Trophoblast cell (in vitro differentiated cells and primary cell): ENCODE measurements around the gene AGXT2.
A peak's percentile ranks its signal among the peaks of the same experiment; 100 is the strongest.

ENCODE experiments used
- DNase-seq, 2 donors: peaks; one replicate each; pipeline ENCODE4 v3.0.0-alpha.2; 2016
- H2AFZ ChIP-seq: 2 replicates; pipeline ENCODE4 v1.6.1; 2013; ENCODE audit warnings: low read length, moderate library complexity, mild to moderate bottlenecking; ENCODE audit not compliant: insufficient read depth, poor library complexity
- H2AK5ac ChIP-seq: 2 replicates; pipeline ENCODE4 v1.6.1; 2013; ENCODE audit warnings: mild to moderate bottlenecking, low read length
- H2BK120ac ChIP-seq: 2 replicates; pipeline ENCODE4 v1.6.1; 2013; ENCODE audit warnings: low read length, mild to moderate bottlenecking, moderate library complexity; ENCODE audit not compliant: insufficient read depth, poor library complexity
- H2BK12ac ChIP-seq: 2 replicates; pipeline ENCODE4 v1.6.1; 2013; ENCODE audit warnings: mild to moderate bottlenecking, low read length, moderate library complexity
- H2BK5ac ChIP-seq: 2 replicates; pipeline ENCODE4 v1.6.1; 2013; ENCODE audit warnings: low read length, low read depth, moderate library complexity, mild to moderate bottlenecking; ENCODE audit not compliant: poor library complexity
- H3K14ac ChIP-seq: 2 replicates; pipeline ENCODE4 v1.6.1; 2013; ENCODE audit warnings: mild to moderate bottlenecking, low read length
- H3K18ac ChIP-seq: 2 replicates; pipeline ENCODE4 v1.6.1; 2013; ENCODE audit warnings: mild to moderate bottlenecking, low read length
- H3K23ac ChIP-seq: 2 replicates; pipeline ENCODE4 v1.6.1; 2013; ENCODE audit warnings: low read length
- H3K27ac ChIP-seq: 2 replicates; pipeline ENCODE4 v1.5.1; 2013; ENCODE audit warnings: low read depth, mild to moderate bottlenecking, inconsistent platforms, low read length, moderate library complexity
- H3K27me3 ChIP-seq: 2 replicates; pipeline ENCODE4 v1.6.1; 2013; ENCODE audit warnings: inconsistent platforms, mild to moderate bottlenecking, low read length, moderate library complexity; ENCODE audit not compliant: insufficient read depth
- H3K36me3 ChIP-seq, 2 experiments: 1 replicate in 1 of 2; 2 replicates in 1 of 2; pipeline ENCODE4 v1.6.1; 2013; ENCODE audit warnings: low read length in 2 of 2, mild to moderate bottlenecking in 2 of 2, moderate library complexity in 1 of 2; ENCODE audit not compliant: insufficient read depth in 2 of 2, control insufficient read depth in 1 of 2
- H3K4ac ChIP-seq: 2 replicates; pipeline ENCODE4 v1.6.1; 2013; ENCODE audit warnings: low read depth, mild to moderate bottlenecking, low read length, moderate library complexity
- H3K4me1 ChIP-seq, 2 experiments: 1 replicate in 1 of 2; 2 replicates in 1 of 2; pipeline ENCODE4 v1.6.1; 2013; ENCODE audit warnings: low read length in 2 of 2, mild to moderate bottlenecking in 2 of 2, moderate library complexity in 1 of 2; ENCODE audit not compliant: insufficient read depth in 2 of 2, control insufficient read depth in 1 of 2
- H3K4me2 ChIP-seq: 2 replicates; pipeline ENCODE4 v1.6.1; 2013; ENCODE audit warnings: inconsistent platforms, mild to moderate bottlenecking, low read length, moderate library complexity
- H3K4me3 ChIP-seq: 2 replicates; pipeline ENCODE4 v1.5.1; 2013; ENCODE audit warnings: mild to moderate bottlenecking, low read depth, low read length, inconsistent platforms
- H3K79me1 ChIP-seq: one replicate; pipeline ENCODE4 v1.6.1; 2013; ENCODE audit warnings: low read length
- H3K79me2 ChIP-seq: 2 replicates; pipeline ENCODE4 v1.6.1; 2013; ENCODE audit warnings: low read length, mild to moderate bottlenecking; ENCODE audit not compliant: control insufficient read depth, insufficient read depth, poor library complexity
- H3K9ac ChIP-seq: 2 replicates; pipeline ENCODE4 v1.6.1; 2013; ENCODE audit warnings: mild to moderate bottlenecking, low read length
- H3K9me3 ChIP-seq: 2 replicates; pipeline ENCODE4 v1.6.1; 2013; ENCODE audit warnings: low read depth, mild to moderate bottlenecking, control low read depth, inconsistent platforms, low read length; ENCODE audit not compliant: insufficient read depth
- H4K12ac ChIP-seq: 2 replicates; pipeline ENCODE4 v1.6.1; 2013; ENCODE audit warnings: low read depth, mild to moderate bottlenecking, low read length, moderate library complexity
- H4K8ac ChIP-seq: 2 replicates; pipeline ENCODE4 v1.6.1; 2013; ENCODE audit warnings: low read depth, mild to moderate bottlenecking, low read length, moderate library complexity
- H4K91ac ChIP-seq: one replicate; pipeline ENCODE4 v1.6.1; 2013; ENCODE audit warnings: low read depth, mild to moderate bottlenecking, low read length, moderate library complexity
- WGBS: extraction: QIAGEN DNeasy Blood & Tissue Kit; methylation state at CpG from one replicate; pipeline ENCODE4 v1.1.7; 2013; ENCODE audit warnings: missing lambda C conversion rate; ENCODE audit not compliant: insufficient read length, insufficient coverage; ENCODE audit errors: extremely low coverage; 5-methylcytosine and 5-hydroxymethylcytosine counted together

AGXT2 gene

GRCh38 chr5:35004771-35005170 is 43.0 kb downstream of the AGXT2 start:
- no peak overlapping the region for H3K4me2 ChIP-seq
- no peaks in the 10 kb centered on the region for H3K79me1 ChIP-seq
- H3K4ac ChIP-seq: no peak overlapping the region
- no peaks in the 10 kb centered on the region for H3K4me1 ChIP-seq
- H3K14ac ChIP-seq: no peak overlapping the region
- H2BK120ac ChIP-seq: no peak overlapping the region
- no peaks in the 10 kb centered on the region for H3K9me3 ChIP-seq
- no peak overlapping the region for H2BK5ac ChIP-seq
- no peak overlapping the region for H2AFZ ChIP-seq
- no peaks in the 10 kb centered on the region for H3K79me2 ChIP-seq
- no peak overlapping the region for H4K12ac ChIP-seq
- no peak overlapping the region for H2BK12ac ChIP-seq
- H4K8ac ChIP-seq: no peak overlapping the region
- H3K4me3 ChIP-seq: no peak overlapping the region
- H3K23ac ChIP-seq: no peak overlapping the region
- no peaks in the 10 kb centered on the region for H3K27me3 ChIP-seq
- H3K36me3 ChIP-seq: no peaks in the 10 kb centered on the region
- no peak overlapping the region for H3K9ac ChIP-seq
- H3K18ac ChIP-seq: no peak overlapping the region
- no peak for DNase-seq
- no peak overlapping the region for H4K91ac ChIP-seq
- WGBS: no CpG with 5 or more reads among the region's 1 CpG
- H3K27ac ChIP-seq: no peak overlapping the region
- no peak overlapping the region for H2AK5ac ChIP-seq

- H3K79me1 ChIP-seq: no peaks in the 10 kb centered on the region
- no peak overlapping the region for H3K18ac ChIP-seq
- no peak overlapping the region for H2BK12ac ChIP-seq
- H3K9me3 ChIP-seq: no peaks in the 10 kb centered on the region
- no peak overlapping the region for H3K23ac ChIP-seq
- no peaks in the 10 kb centered on the region for H3K36me3 ChIP-seq
- no peak overlapping the region for H4K8ac ChIP-seq
- no peak overlapping the region for H3K4me3 ChIP-seq
- H3K9ac ChIP-seq: peak overlapping the region; percentile 7
- H3K4me2 ChIP-seq: no peak overlapping the region
- no CpG with 5 or more reads among the region's 5 CpGs for WGBS
- H4K12ac ChIP-seq: no peak overlapping the region
- no peak overlapping the region for H3K27ac ChIP-seq
- no peak overlapping the region for H2AFZ ChIP-seq
- no peaks in the 10 kb centered on the region for H3K4me1 ChIP-seq
- H3K79me2 ChIP-seq: no peaks in the 10 kb centered on the region
- no peak overlapping the region for H3K14ac ChIP-seq
- no peak overlapping the region for H2AK5ac ChIP-seq
- no peak overlapping the region for H3K4ac ChIP-seq
- no peak for DNase-seq
- no peaks in the 10 kb centered on the region for H3K27me3 ChIP-seq
- no peak overlapping the region for H2BK5ac ChIP-seq
- no peak overlapping the region for H2BK120ac ChIP-seq
- no peak overlapping the region for H4K91ac ChIP-seq
Observed at GRCh38 chr5:35004200-35004599, 43.5 kb downstream of the AGXT2 start.

- Histone ChIP-seq H3K4ac (no peak overlapping the region), H3K79me2 (no peaks in the 10 kb centered on the region), H3K9ac (no peak overlapping the region), H3K36me3 (no peaks in the 10 kb centered on the region), H4K91ac (no peak overlapping the region), H3K27ac (no peak overlapping the region), H3K79me1 (no peaks in the 10 kb centered on the region), H3K23ac (no peak overlapping the region), H2AK5ac (no peak overlapping the region), H2BK120ac (no peak overlapping the region), H3K4me1 (no peaks in the 10 kb centered on the region), H3K18ac (no peak overlapping the region), H3K4me3 (no peak overlapping the region), H3K27me3 (no peaks in the 10 kb centered on the region), H2BK12ac (no peak overlapping the region), H3K4me2 (no peak overlapping the region), H2BK5ac (no peak overlapping the region), H3K9me3 (no peaks in the 10 kb centered on the region), H2AFZ (no peak overlapping the region), H4K12ac (no peak overlapping the region), H3K14ac (no peak overlapping the region), H4K8ac (no peak overlapping the region)
- peak; percentile 81 to 95 for DNase-seq
- no CpG with 5 or more reads among the region's 18 CpGs for WGBS
Observed at GRCh38 chr5:35003018-35003957, 44.5 kb downstream of the AGXT2 start.

- WGBS: no CpG with 5 or more reads among the region's 6 CpGs
- Histone ChIP-seq H3K4me2 (no peak overlapping the region), H4K8ac (no peak overlapping the region), H3K4ac (no peak overlapping the region), H3K23ac (no peak overlapping the region), H3K27me3 (no peaks in the 10 kb centered on the region), H2AFZ (no peak overlapping the region), H3K14ac (no peak overlapping the region), H2AK5ac (no peak overlapping the region), H3K4me3 (no peak overlapping the region), H2BK12ac (no peak overlapping the region), H3K4me1 (no peaks in the 10 kb centered on the region), H3K9ac (no peak overlapping the region), H3K18ac (no peak overlapping the region), H2BK5ac (no peak overlapping the region), H3K9me3 (no peaks in the 10 kb centered on the region), H3K36me3 (no peaks in the 10 kb centered on the region), H3K79me2 (no peaks in the 10 kb centered on the region), H3K27ac (no peak overlapping the region), H4K12ac (no peak overlapping the region), H3K79me1 (no peaks in the 10 kb centered on the region), H2BK120ac (no peak overlapping the region), H4K91ac (no peak overlapping the region)
- DNase-seq: no peak
Observed at GRCh38 chr5:35002459-35002858, 45.3 kb downstream of the AGXT2 start.
